Large intestine (tissue), 3 donors: Measurements from ENCODE around the gene AP2B1. TPM values are rescaled to one million over a fixed set of nuclear protein-coding genes. Genes with fewer than 3 reads are reported as not detected.

Experiments
- DNase-seq, 2 donors: peaks; one replicate each; pipeline versions ENCODE4 v3.0.0 to v3.0.0-alpha.2; 2013
- H3K27ac ChIP-seq: one replicate; pipeline ENCODE4 v1.5.1; 2013; ENCODE audit warnings: low read length
- H3K27me3 ChIP-seq: 2 replicates; pipeline ENCODE4 v1.6.1; 2013; ENCODE audit warnings: low read length; ENCODE audit not compliant: control insufficient read depth, insufficient read depth
- H3K36me3 ChIP-seq: 2 replicates; pipeline ENCODE4 v1.6.1; 2013; ENCODE audit warnings: low read length; ENCODE audit not compliant: control insufficient read depth, insufficient read depth
- H3K4me1 ChIP-seq: one replicate; pipeline ENCODE4 v1.6.1; 2013; ENCODE audit warnings: low read length; ENCODE audit not compliant: control insufficient read depth, insufficient read depth
- H3K4me3 ChIP-seq: one replicate; pipeline ENCODE4 v1.5.1; 2013; ENCODE audit warnings: low read length
- H3K9me3 ChIP-seq: one replicate; pipeline ENCODE4 v1.6.1; 2013; ENCODE audit warnings: mild to moderate bottlenecking, low read depth, low read length, moderate library complexity; ENCODE audit not compliant: control insufficient read depth
- WGBS: methylation state at CpG from one replicate; pipeline ENCODE4 v1.1.5; 2013; ENCODE audit warnings: low lambda C conversion rate; ENCODE audit not compliant: insufficient coverage; 5-methylcytosine and 5-hydroxymethylcytosine counted together
- polyA plus RNA-seq: library from polyadenylated mRNA; unstranded; fragments of 120-200 nt; gene quantifications from one replicate; pipeline ENCODE4 v1.2.1, GENCODE V29; 2013

Gene AP2B1
- polyA plus RNA-seq, 1 donor: 89.5 TPM

DNA sequence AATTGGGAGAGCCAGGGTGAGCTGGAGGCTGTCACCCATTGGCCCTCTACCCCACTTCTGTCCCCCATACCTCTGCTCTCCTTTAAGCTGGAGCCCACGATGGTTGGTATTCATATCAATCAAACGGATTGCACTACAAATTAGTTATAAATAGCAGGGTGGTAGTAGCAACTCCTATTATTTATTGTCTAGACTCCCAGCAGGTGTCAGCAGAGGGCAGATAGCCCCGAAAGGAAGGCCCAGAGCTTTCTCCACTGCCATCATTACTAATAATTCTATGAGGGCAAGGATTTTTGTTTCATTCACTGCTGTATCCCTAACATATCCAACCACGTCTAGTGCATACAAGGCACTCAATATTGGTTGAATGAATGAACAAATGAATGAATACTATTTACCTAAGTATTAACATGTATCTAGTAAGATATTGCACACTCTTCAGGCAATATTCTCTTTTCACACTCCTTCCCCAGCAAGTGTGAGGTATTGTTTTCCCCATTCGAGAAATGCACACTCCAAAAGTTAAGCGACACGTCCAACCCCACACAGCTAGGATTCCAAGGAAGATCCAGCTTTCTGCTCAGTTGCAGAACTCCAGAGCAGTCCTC is 179.9 kb downstream of the AP2B1 start:
- no peaks in the 10 kb centered on the region for H3K9me3 ChIP-seq
- H3K27me3 ChIP-seq: no peaks in the 10 kb centered on the region
- peaks cover 13% of the 10 kb centered on the region for H3K4me1 ChIP-seq
- no CpG with 5 or more reads among the region's 7 CpGs for WGBS
- no peaks in the 10 kb centered on the region for H3K36me3 ChIP-seq
- no peak for DNase-seq
- H3K4me3 ChIP-seq: no peak overlapping the region
- H3K27ac ChIP-seq: no peak overlapping the region

DNA sequence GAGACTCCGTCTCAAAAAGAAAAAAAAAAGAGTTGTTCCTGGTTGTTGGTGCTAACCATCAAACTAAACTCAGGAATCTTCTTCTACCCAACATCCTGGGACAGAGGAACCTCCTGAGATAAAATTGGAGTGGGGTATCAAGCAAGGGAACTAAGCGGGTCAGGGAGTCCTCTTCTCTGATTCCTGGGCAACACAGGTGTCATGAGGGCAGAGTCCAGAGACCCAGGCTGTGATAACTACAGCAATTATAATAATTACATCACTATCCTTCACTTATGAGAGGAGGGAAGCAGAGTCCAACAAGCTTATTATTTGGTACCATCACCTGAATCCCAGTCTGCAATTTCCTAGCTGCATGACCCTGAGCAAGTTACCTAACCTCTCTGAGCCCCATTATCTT is 181.7 kb downstream of the AP2B1 start:
- WGBS: no CpG with 5 or more reads among the region's 2 CpGs
- peak in 1 of 2 donors; percentile 53 for DNase-seq
- H3K27ac ChIP-seq: no peak overlapping the region

DNA sequence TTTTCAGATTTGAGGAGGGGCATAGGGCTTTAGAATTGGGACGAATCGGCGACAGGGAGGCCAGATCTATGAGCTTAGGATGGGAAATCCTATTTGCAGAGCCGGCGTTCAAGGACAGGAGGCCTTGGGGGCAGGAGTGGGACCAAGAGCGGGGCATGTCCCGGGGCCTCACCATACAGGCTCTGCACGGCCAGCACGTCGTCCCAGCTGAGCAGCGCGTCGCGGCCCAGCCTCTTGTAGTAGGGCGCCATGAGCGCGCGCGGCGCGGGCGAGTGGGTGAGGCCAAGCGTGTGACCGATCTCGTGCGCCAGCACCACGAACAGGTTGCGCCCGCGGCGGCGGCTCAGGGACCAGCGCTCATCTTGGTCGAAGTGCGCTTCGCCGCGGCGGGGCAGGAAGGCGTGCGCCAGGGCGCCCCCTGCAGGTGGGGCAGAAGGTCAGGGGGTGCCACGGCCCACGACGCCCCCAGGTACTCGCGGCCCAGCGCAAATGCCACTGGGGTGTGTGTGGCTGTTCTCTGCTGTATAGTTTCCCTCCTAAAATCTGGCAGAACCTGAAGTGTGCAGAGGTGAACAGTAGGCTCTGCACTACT is 182.9 kb downstream of the AP2B1 start:
- no peaks in the 10 kb centered on the region for H3K36me3 ChIP-seq
- H3K27me3 ChIP-seq: no peaks in the 10 kb centered on the region
- H3K4me1 ChIP-seq: peaks cover 6% of the 10 kb centered on the region
- no peaks in the 10 kb centered on the region for H3K9me3 ChIP-seq
- H3K27ac ChIP-seq: no peak overlapping the region
- no peak overlapping the region for H3K4me3 ChIP-seq
- DNase-seq: no peak
- no CpG with 5 or more reads among the region's 48 CpGs for WGBS

More for the DNA sequence above, 181.7 kb downstream of the AP2B1 start:
- Histone ChIP-seq H3K36me3 (no peaks in the 10 kb centered on the region), H3K9me3 (no peaks in the 10 kb centered on the region), H3K4me3 (no peak overlapping the region), H3K4me1 (peaks cover 13% of the 10 kb centered on the region), H3K27me3 (no peaks in the 10 kb centered on the region)

DNA sequence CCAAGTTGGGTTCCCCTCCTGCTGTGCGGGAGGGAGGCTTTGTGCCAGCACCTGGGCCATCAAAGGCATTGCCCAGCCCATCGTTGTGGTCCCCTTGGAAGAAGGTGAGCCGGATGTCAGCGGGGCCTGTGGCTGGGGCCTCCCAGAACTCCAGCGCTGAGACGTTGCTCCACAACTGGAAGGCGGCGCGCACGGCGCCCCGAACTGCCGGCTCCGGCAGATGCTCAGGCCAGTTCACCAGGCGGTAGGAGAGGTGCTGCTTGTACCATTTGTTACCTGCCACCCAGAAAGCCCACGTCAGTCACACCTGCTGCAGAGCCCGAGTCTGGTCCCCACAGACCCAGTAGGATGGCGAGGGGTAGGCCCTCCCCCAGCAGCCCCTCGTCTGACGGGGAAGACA is 186.0 kb downstream of the AP2B1 start:
- H3K9me3 ChIP-seq: no peaks in the 10 kb centered on the region
- H3K27me3 ChIP-seq: no peaks in the 10 kb centered on the region
- H3K4me1 ChIP-seq: no peaks in the 10 kb centered on the region
- no peak for DNase-seq
- no peak overlapping the region for H3K4me3 ChIP-seq
- no peaks in the 10 kb centered on the region for H3K36me3 ChIP-seq
- peak overlapping the region; percentile 52 for H3K27ac ChIP-seq
- WGBS: no CpG with 5 or more reads among the region's 20 CpGs

DNA sequence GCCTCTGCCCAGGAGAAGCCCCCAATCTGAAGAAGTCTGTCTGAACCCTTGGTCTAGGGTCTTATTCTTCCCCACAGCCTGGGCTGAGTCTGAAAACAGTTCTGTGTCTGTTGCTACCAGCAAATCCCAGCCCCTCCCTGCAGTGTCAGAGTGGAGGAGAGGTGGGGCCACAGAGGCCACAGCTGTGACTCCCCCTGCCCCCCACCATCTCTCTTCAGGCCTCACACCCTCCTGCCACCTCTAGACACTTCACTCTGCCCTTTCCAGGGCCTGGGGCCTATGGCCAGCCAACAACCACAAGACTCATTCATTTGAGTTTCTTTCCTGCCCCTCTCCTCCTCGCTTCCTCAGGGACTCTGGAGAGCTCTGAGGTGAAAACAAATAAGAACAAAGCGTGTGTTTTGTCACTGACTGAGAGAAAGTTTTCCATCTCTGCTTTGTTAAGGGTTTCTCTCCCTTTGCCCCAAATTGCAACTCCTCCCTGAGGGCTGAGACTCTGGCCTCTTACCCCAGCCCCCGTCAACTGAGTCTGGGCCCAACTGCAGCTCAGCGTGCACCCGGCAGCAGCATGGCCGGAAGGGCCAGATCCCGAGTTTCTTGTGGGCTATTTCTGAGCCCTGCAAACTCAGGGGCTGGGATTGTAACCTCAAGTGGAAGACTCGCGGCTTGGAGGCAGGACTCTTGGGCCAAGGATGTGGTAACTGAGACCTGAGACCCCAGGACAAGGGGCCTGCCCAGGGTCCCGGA is 186.7 kb downstream of the AP2B1 start:
- Histone ChIP-seq H3K4me1 (no peaks in the 10 kb centered on the region), H3K9me3 (no peaks in the 10 kb centered on the region), H3K27ac (peak overlapping the region; percentile 52), H3K27me3 (no peaks in the 10 kb centered on the region), H3K36me3 (no peaks in the 10 kb centered on the region), H3K4me3 (no peak overlapping the region)
- DNase-seq: no peak
- no CpG with 5 or more reads among the region's 10 CpGs for WGBS

DNA sequence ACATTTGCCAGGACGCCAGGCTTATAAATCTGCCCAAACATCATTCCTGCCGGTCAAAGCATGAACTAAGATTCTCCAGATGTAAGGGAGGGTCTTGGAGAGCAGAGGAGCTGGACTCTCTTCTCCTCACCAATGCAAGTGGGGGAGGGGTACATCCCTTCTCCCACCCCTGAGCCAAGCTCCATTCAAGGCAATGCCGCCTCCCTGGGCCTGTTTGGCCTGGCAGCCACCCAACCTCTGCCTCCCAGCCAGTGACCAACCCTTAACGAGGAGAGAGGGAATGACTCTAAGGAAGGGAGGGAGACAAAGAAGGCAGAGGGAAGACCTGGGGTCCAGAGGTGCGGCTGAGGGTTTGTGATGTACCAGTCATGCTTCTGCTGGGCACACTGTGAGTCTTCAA is 187.4 kb downstream of the AP2B1 start:
- WGBS: no CpG with 5 or more reads among the region's 5 CpGs
- H3K27me3 ChIP-seq: no peaks in the 10 kb centered on the region
- H3K9me3 ChIP-seq: no peaks in the 10 kb centered on the region
- H3K4me1 ChIP-seq: no peaks in the 10 kb centered on the region
- H3K27ac ChIP-seq: peak overlapping the region; percentile 52
- DNase-seq: no peak
- no peak overlapping the region for H3K4me3 ChIP-seq
- H3K36me3 ChIP-seq: no peaks in the 10 kb centered on the region

DNA sequence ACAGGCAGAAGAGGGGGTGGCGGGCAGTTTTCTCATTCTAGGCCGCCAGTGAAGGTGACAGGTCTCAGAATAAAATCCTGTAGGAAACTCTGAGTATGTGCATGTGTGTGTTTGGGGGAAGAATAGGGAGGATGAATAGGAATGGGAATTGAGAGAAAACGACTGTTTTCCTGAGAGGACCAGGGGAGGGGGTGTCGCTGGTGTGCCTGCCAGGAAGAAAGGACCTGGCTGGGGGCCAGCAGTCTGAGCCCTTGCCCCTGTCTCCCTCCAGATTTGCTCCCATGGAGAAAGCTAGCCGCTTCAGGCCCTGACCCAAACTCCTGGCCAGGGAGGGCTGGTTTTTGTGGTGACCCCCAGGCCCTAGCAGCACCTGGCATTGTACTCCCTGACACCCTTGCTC is 187.9 kb downstream of the AP2B1 start:
- no peaks in the 10 kb centered on the region for H3K36me3 ChIP-seq
- no peaks in the 10 kb centered on the region for H3K4me1 ChIP-seq
- no peak overlapping the region for H3K4me3 ChIP-seq
- H3K27me3 ChIP-seq: no peaks in the 10 kb centered on the region
- no CpG with 5 or more reads among the region's 5 CpGs for WGBS
- peak overlapping the region; percentile 52 for H3K27ac ChIP-seq
- DNase-seq: no peak
- H3K9me3 ChIP-seq: no peaks in the 10 kb centered on the region

DNA sequence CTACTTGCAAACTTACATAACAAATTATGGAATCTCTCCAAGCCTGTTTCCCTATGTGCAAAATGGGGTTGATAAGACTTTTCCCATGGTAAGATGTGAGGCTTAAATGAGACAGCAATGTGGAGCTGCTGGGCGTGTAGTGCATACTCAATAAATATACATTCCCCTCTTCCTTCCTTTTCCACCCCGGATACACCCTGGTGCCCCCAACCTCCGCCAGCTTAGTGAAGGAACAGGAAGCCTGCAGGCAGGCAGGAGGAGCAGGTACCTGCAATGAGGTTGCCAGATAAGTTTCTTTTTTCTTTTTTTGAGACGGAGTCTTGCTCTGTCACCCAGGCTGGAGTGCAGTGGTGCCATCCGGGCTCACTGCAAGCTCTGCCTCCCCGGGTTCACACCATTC is 188.5 kb downstream of the AP2B1 start:
- no peak overlapping the region for H3K27ac ChIP-seq
- no peaks in the 10 kb centered on the region for H3K9me3 ChIP-seq
- H3K4me1 ChIP-seq: no peaks in the 10 kb centered on the region
- no peak overlapping the region for H3K4me3 ChIP-seq
- DNase-seq: no peak
- H3K36me3 ChIP-seq: no peaks in the 10 kb centered on the region
- no CpG with 5 or more reads among the region's 6 CpGs for WGBS
- H3K27me3 ChIP-seq: no peaks in the 10 kb centered on the region

Other genes with a start within 250 kb of the AP2B1 start
- 4.1 TPM for gene SLFN11, start 213.7 kb upstream of the AP2B1 start, polyA plus RNA-seq
- 6.4 TPM for gene SLFN12, start 154.8 kb upstream of the AP2B1 start, polyA plus RNA-seq
- gene SLFN13, start 138.6 kb upstream of the AP2B1 start, polyA plus RNA-seq: 7.4 TPM
- gene SLFN12L, start 49.6 kb upstream of the AP2B1 start, polyA plus RNA-seq: 1.4 TPM
- 0.21 TPM for gene SLFN14, start 26.5 kb upstream of the AP2B1 start, polyA plus RNA-seq
- gene PEX12, start 8.8 kb upstream of the AP2B1 start, polyA plus RNA-seq: 8.1 TPM
- 2.9 TPM for gene RASL10B, start 144.3 kb downstream of the AP2B1 start, polyA plus RNA-seq
- gene GAS2L2, start 165.9 kb downstream of the AP2B1 start, polyA plus RNA-seq: 0.13 TPM
- 0.04 TPM for gene C17orf50, start 173.6 kb downstream of the AP2B1 start, polyA plus RNA-seq
- gene MMP28, start 208.3 kb downstream of the AP2B1 start, polyA plus RNA-seq: 7.5 TPM
- gene TAF15, start 222.2 kb downstream of the AP2B1 start, polyA plus RNA-seq: 177 TPM